DOHH2 (cell line): ENCODE results near the gene SELENOS.
A peak's percentile ranks its signal among the peaks of the same experiment; 100 is the strongest.

Experiments
- H3F3A ChIP-seq: fragments of 200-600 bp; sonication (generic), shearing (Covaris generic); 2 replicates; pipeline ENCODE4 v1.6.0; 2016; ENCODE audit warnings: antibody characterized with exemption, mild to moderate bottlenecking; ENCODE audit not compliant: control insufficient read depth, insufficient read depth
- H3K27ac ChIP-seq: fragments of 200-600 bp; sonication (generic); 2 replicates; pipeline ENCODE4 v1.5.1; 2014; ENCODE audit warnings: low read depth, mild to moderate bottlenecking, low read length, moderate library complexity
- H3K27me3 ChIP-seq: fragments of 200-600 bp; sonication (generic); 2 replicates; pipeline ENCODE4 v1.6.1; 2014; ENCODE audit warnings: mild to moderate bottlenecking, low read length, mixed read lengths; ENCODE audit not compliant: control insufficient read depth
- H3K36me3 ChIP-seq: fragments of 200-600 bp; sonication (generic); 2 replicates; pipeline ENCODE4 v1.6.1; 2014; ENCODE audit warnings: mild to moderate bottlenecking, low read length, moderate library complexity, mixed read lengths; ENCODE audit not compliant: control insufficient read depth
- H3K4me1 ChIP-seq: fragments of 200-600 bp; sonication (generic); 2 replicates; pipeline ENCODE4 v1.6.1; 2014; ENCODE audit warnings: mild to moderate bottlenecking, low read length, mixed read lengths; ENCODE audit not compliant: control insufficient read depth
- H3K4me2 ChIP-seq: fragments of 200-600 bp; sonication (generic); 2 replicates; pipeline ENCODE4 v1.6.0; 2014; ENCODE audit warnings: mild to moderate bottlenecking, low read length, moderate library complexity
- H3K4me3 ChIP-seq: fragments of 200-600 bp; sonication (generic); 2 replicates; pipeline ENCODE4 v1.5.1; 2014; ENCODE audit warnings: mild to moderate bottlenecking, low read length, mixed read lengths
- H3K79me2 ChIP-seq: fragments of 200-600 bp; sonication (generic); 2 replicates; pipeline ENCODE4 v1.6.1; 2014; ENCODE audit warnings: mild to moderate bottlenecking, low read length, mixed read lengths; ENCODE audit not compliant: control insufficient read depth
- H3K9me2 ChIP-seq: fragments of 200-600 bp; sonication (generic); replicated peaks from 2 replicates; pipeline ENCODE4 v1.6.1; 2014; ENCODE audit warnings: mild to moderate bottlenecking, low read length, mixed read lengths; ENCODE audit not compliant: control insufficient read depth
- H3K9me3 ChIP-seq: fragments of 200-600 bp; sonication (generic); 2 replicates; pipeline ENCODE4 v1.6.1; 2014; ENCODE audit warnings: antibody characterized with exemption, low read length, mixed read lengths; ENCODE audit not compliant: control insufficient read depth, insufficient read depth
- H4K20me1 ChIP-seq: fragments of 200-600 bp; sonication (generic); 2 replicates; pipeline ENCODE4 v1.6.0; 2014; ENCODE audit warnings: low read depth, mild to moderate bottlenecking, antibody characterized with exemption, low read length, moderate library complexity; ENCODE audit not compliant: control insufficient read depth, insufficient read depth
- CTCF ChIP-seq: fragments of 200-600 bp; sonication (generic); IDR thresholded peaks from one replicate; pipeline ENCODE4 v1.5.1; 2014; ENCODE audit warnings: antibody characterized with exemption, mild to moderate bottlenecking, low read depth, low read length; ENCODE audit not compliant: poor library complexity, severe bottlenecking
- EZH2phosphoT487 ChIP-seq: fragments of 200-600 bp; sonication (generic); IDR thresholded peaks from 2 replicates; pipeline ENCODE4 v1.6.1; 2017; ENCODE audit warnings: borderline replicate concordance, mild to moderate bottlenecking, antibody characterized with exemption, low read length, moderate library complexity, mixed read lengths

The SELENOS gene

GRCh38 chr15:101242160-101242998 is 34.9 kb downstream of the SELENOS start:
- Histone ChIP-seq H3K9me3 (no peaks in the 10 kb centered on the region), H3K27me3 (no peaks in the 10 kb centered on the region), H3K79me2 (peaks cover 95% of the 10 kb centered on the region), H3K4me3 (peak overlapping the region; percentile 44), H3K27ac (peak overlapping the region; percentile 26; the same call in 1 of the 2 replicates), H3K9me2 (no peaks in the 10 kb centered on the region), H3K36me3 (peaks cover 8% of the 10 kb centered on the region), H4K20me1 (peaks cover 31% of the 10 kb centered on the region), H3K4me1 (peaks cover 59% of the 10 kb centered on the region), H3K4me2 (peak overlapping the region; percentile 59), H3F3A (peaks cover 7% of the 10 kb centered on the region; the same call in 1 of the 2 replicates)
- no peak for TF ChIP-seq CTCF
- TF ChIP-seq EZH2phosphoT487: no peak

- Histone ChIP-seq H3K36me3 (peaks cover 8% of the 10 kb centered on the region), H3K9me3 (no peaks in the 10 kb centered on the region), H3F3A (peaks cover 3% of the 10 kb centered on the region; the same call in 1 of the 2 replicates), H4K20me1 (peaks cover 22% of the 10 kb centered on the region), H3K4me3 (no peak overlapping the region), H3K4me2 (no peak overlapping the region), H3K4me1 (peaks cover 39% of the 10 kb centered on the region), H3K27ac (no peak overlapping the region), H3K27me3 (no peaks in the 10 kb centered on the region), H3K79me2 (peaks cover 87% of the 10 kb centered on the region), H3K9me2 (no peaks in the 10 kb centered on the region)
- no peak for TF ChIP-seq CTCF
- no peak for TF ChIP-seq EZH2phosphoT487
These were observed 36.9 kb downstream of the SELENOS start for GRCh38 chr15:101240358-101240757.

- Histone ChIP-seq H3K36me3 (peaks cover 13% of the 10 kb centered on the region), H3K79me2 (peaks cover 83% of the 10 kb centered on the region), H4K20me1 (peaks cover 22% of the 10 kb centered on the region), H3K4me2 (no peak overlapping the region), H3K9me3 (no peaks in the 10 kb centered on the region), H3K9me2 (no peaks in the 10 kb centered on the region), H3K27me3 (no peaks in the 10 kb centered on the region), H3K27ac (no peak overlapping the region), H3F3A (peaks cover 3% of the 10 kb centered on the region; the same call in 1 of the 2 replicates), H3K4me3 (no peak overlapping the region), H3K4me1 (peaks cover 34% of the 10 kb centered on the region)
- TF ChIP-seq CTCF (no peak), EZH2phosphoT487 (no peak)
These were observed 37.6 kb downstream of the SELENOS start for GRCh38 chr15:101239724-101240136.
